Smooth muscle cell (in vitro differentiated cells): ENCODE data around the gene PHC1. TPM values are rescaled to one million over a fixed set of nuclear protein-coding genes. Genes with fewer than 3 reads are reported as not detected.
A peak's percentile ranks its signal among the peaks of the same experiment; 100 is the strongest.
"Not testable (repeated sequence)": the region's sequence is repeated elsewhere in the genome, so short reads cannot be mapped to it uniquely, and the experiment has no call there.

Source experiments
- DNase-seq: peaks from one replicate; lab custom pipeline; 2025; ENCODE audit not compliant: unreplicated experiment; lab: John Stamatoyannopoulos, UW
- H2AFZ ChIP-seq: fragments of 200-600 bp; sonication (generic); 2 replicates; pipeline ENCODE4 v1.6.0; 2016; ENCODE audit warnings: antibody characterized with exemption, low read depth, mild to moderate bottlenecking
- H3F3A ChIP-seq: fragments of 200-600 bp; sonication (generic); 2 replicates; pipeline ENCODE4 v1.6.0; 2017; ENCODE audit warnings: antibody characterized with exemption, low read depth
- H3K27ac ChIP-seq: fragments of 200-600 bp; sonication (generic); 2 replicates; pipeline ENCODE4 v1.5.1; 2016; ENCODE audit warnings: low read depth, mild to moderate bottlenecking
- H3K27me3 ChIP-seq: fragments of 200-600 bp; sonication (generic); 2 replicates; pipeline ENCODE4 v1.6.1; 2016; ENCODE audit warnings: low read depth, mild to moderate bottlenecking
- H3K36me3 ChIP-seq: fragments of 200-600 bp; sonication (generic); 2 replicates; pipeline ENCODE4 v1.5.1; 2016; ENCODE audit warnings: low read depth
- H3K4me1 ChIP-seq: fragments of 200-600 bp; sonication (generic); 2 replicates; pipeline ENCODE4 v1.5.1; 2016; ENCODE audit warnings: low read depth
- H3K4me2 ChIP-seq: fragments of 200-600 bp; sonication (generic); 2 replicates; pipeline ENCODE4 v1.6.0; 2016; ENCODE audit warnings: mild to moderate bottlenecking
- H3K4me3 ChIP-seq: fragments of 200-600 bp; sonication (generic); 2 replicates; pipeline ENCODE4 v1.5.1; 2016; ENCODE audit warnings: mild to moderate bottlenecking
- H3K79me2 ChIP-seq: fragments of 200-600 bp; sonication (generic); 2 replicates; pipeline ENCODE4 v1.6.0; 2016; ENCODE audit warnings: low read depth, mild to moderate bottlenecking
- H3K9ac ChIP-seq: fragments of 200-600 bp; sonication (generic); 2 replicates; pipeline ENCODE4 v1.6.0; 2016; ENCODE audit warnings: low read depth
- H3K9me3 ChIP-seq: fragments of 200-600 bp; sonication (generic); replicated peaks from 2 replicates; pipeline ENCODE4 v1.5.1; 2016; ENCODE audit warnings: low read depth
- H4K20me1 ChIP-seq: fragments of 200-600 bp; sonication (generic); 2 replicates; pipeline ENCODE4 v1.6.0; 2016; ENCODE audit warnings: low read depth
- CTCF ChIP-seq: fragments of 200-600 bp; sonication (generic); IDR thresholded peaks from 2 replicates; pipeline ENCODE4 v1.5.1; 2017; ENCODE audit warnings: borderline replicate concordance, mild to moderate bottlenecking, antibody characterized with exemption; ENCODE audit not compliant: insufficient read depth, poor library complexity, severe bottlenecking
- WGBS: methylation state at CpG from one replicate; pipeline ENCODE4 v1.1.7; 2016; ENCODE audit warnings: low lambda C conversion rate; 5-methylcytosine and 5-hydroxymethylcytosine counted together
- polyA plus RNA-seq: library from polyadenylated mRNA; unstranded; fragments of >200 nt; fragmentation: Nextera tagmentation; extraction: Ambion mirVana; gene quantifications from 2 replicates; pipeline ENCODE4 v1.2.1, GENCODE V29; 2016
- total RNA-seq: library from RNA; depleted of rRNA; stranded (reverse); fragments of >200 nt; gene quantifications from 2 replicates; pipeline ENCODE4 v1.2.3, GENCODE V29; 2014

The PHC1 gene
- total RNA-seq (48.8 and 67.6 TPM in 2 replicates), polyA plus RNA-seq (23.1 and 24.1 TPM in 2 replicates)

GRCh38 chr12:8914033-8914715, at the start of gene PHC1:
TSS of gene PHC1 (plus strand) at chr12:8914509. CDS start at chr12:8917678, 3,169 bp downstream.
- not testable (repeated sequence) for H3K27me3 ChIP-seq, H3F3A ChIP-seq, H3K36me3 ChIP-seq, H3K9me3 ChIP-seq, H4K20me1 ChIP-seq
- H3K4me3 ChIP-seq, result peak within 1 kb of the TSS; percentile 93
- 1% methylated on average over 19 of the region's 57 CpGs for WGBS
- peak within 1 kb of the TSS; percentile 94 for H2AFZ ChIP-seq
- peaks cover 25% of the 10 kb centered on the region for H3K79me2 ChIP-seq
- peaks cover 29% of the 10 kb centered on the region for H3K4me1 ChIP-seq
- DNase-seq, result peak; percentile 54
- H3K27ac ChIP-seq, result peak within 1 kb of the TSS; percentile 92
- TF ChIP-seq CTCF, result peak; percentile 40
- peak within 1 kb of the TSS; percentile 92 for H3K4me2 ChIP-seq
- peak within 1 kb of the TSS; percentile 88 for H3K9ac ChIP-seq

GRCh38 chr12:8866429-8866828, 47.9 kb upstream of the PHC1 start:
- H3K4me3 ChIP-seq, result no peak overlapping the region
- H3F3A ChIP-seq, result no peaks in the 10 kb centered on the region
- H3K9ac ChIP-seq, result no peak overlapping the region
- H3K36me3 ChIP-seq, result no peaks in the 10 kb centered on the region
- no peaks in the 10 kb centered on the region for H3K9me3 ChIP-seq
- H3K79me2 ChIP-seq, result no peaks in the 10 kb centered on the region
- H3K4me1 ChIP-seq, result no peaks in the 10 kb centered on the region
- DNase-seq, result no peak
- 87% methylated on average over 2 of the region's 2 CpGs for WGBS
- no peaks in the 10 kb centered on the region for H3K27me3 ChIP-seq
- H3K4me2 ChIP-seq, result no peak overlapping the region
- H3K27ac ChIP-seq, result no peak overlapping the region
- H2AFZ ChIP-seq, result no peak overlapping the region
- no peaks in the 10 kb centered on the region for H4K20me1 ChIP-seq
- TF ChIP-seq CTCF, result no peak

- Histone ChIP-seq H3K9ac (no peak overlapping the region), H3F3A (no peaks in the 10 kb centered on the region), H3K4me1 (no peaks in the 10 kb centered on the region), H3K4me3 (no peak overlapping the region), H3K9me3 (no peaks in the 10 kb centered on the region), H3K27ac (no peak overlapping the region), H4K20me1 (no peaks in the 10 kb centered on the region), H3K27me3 (no peaks in the 10 kb centered on the region), H3K36me3 (no peaks in the 10 kb centered on the region), H3K79me2 (no peaks in the 10 kb centered on the region), H3K4me2 (no peak overlapping the region), H2AFZ (no peak overlapping the region)
- DNase-seq, result no peak
- no peak for TF ChIP-seq CTCF
Measured at GRCh38 chr12:8867009-8867408, 47.3 kb upstream of the PHC1 start.

GRCh38 chr12:8867786-8868185, 46.5 kb upstream of the PHC1 start:
- H3K36me3 ChIP-seq, result no peaks in the 10 kb centered on the region
- WGBS, result 88% methylated on average over 6 of the region's 6 CpGs

More at GRCh38 chr12:8867786-8868185, 46.5 kb upstream of the PHC1 start:
- H2AFZ ChIP-seq, result no peak overlapping the region
- no peaks in the 10 kb centered on the region for H4K20me1 ChIP-seq
- H3F3A ChIP-seq, result no peaks in the 10 kb centered on the region
- no peaks in the 10 kb centered on the region for H3K27me3 ChIP-seq
- H3K9ac ChIP-seq, result no peak overlapping the region
- no peaks in the 10 kb centered on the region for H3K9me3 ChIP-seq
- H3K4me2 ChIP-seq, result no peak overlapping the region
- TF ChIP-seq CTCF, result no peak
- no peaks in the 10 kb centered on the region for H3K79me2 ChIP-seq
- H3K4me1 ChIP-seq, result no peaks in the 10 kb centered on the region
- no peak overlapping the region for H3K27ac ChIP-seq
- no peak for DNase-seq
- no peak overlapping the region for H3K4me3 ChIP-seq
